PC-9 (cell line): ENCODE data around the gene UPK1A.

Source experiments
- CTCF ChIP-seq: fragments of 200-600 bp; sonication (generic); conservative IDR thresholded peaks from 2 replicates; pipeline ENCODE4 v1.6.1; 2017; ENCODE audit warnings: mixed run types, antibody characterized with exemption, mild to moderate bottlenecking, moderate library complexity
- EZH2 ChIP-seq: fragments of 200-600 bp; sonication (generic); IDR thresholded peaks from 2 replicates; pipeline ENCODE4 v1.8.0; 2017; ENCODE audit warnings: antibody characterized with exemption, low read depth

GRCh38 chr19:35696835-35697234 is 30.5 kb downstream of the UPK1A start:
- TF ChIP-seq CTCF (no peak), EZH2 (no peak)
